Endothelial cell of umbilical vein (primary cell): ENCODE results near the gene TBC1D10A.

Experiments
- EZH2 ChIP-seq: IDR thresholded peaks from 2 replicates; pipeline ENCODE4 v1.6.1; 2012; ENCODE audit warnings: borderline replicate concordance, low read depth, mild to moderate bottlenecking, moderate library complexity, low read length, inconsistent platforms; ENCODE audit not compliant: severe bottlenecking
- POLR2A ChIP-seq: IDR thresholded peaks from 2 replicates; pipeline ENCODE4 v1.6.1; 2012; ENCODE audit warnings: low read depth, mild to moderate bottlenecking, control low read depth, low read length

DNA sequence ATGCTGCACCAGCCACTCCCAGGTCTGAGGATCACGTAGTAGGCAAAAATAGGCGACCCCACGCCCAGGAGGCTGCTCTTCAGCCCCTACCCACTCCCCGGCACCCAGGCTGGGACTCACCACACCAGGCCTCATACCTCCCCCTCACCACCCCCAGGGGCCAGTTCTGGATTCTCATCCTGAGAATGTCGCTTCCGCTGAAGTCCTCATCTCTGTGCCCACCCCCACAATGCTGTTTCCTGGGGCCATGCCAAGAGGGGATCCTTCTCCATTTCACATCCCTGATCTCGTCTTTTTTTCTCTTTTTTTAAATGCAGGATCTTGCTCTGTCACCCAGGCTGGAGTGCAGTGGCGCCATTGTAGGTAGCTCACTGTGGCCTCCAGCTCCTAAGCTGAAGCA lies 58.4 kb downstream of the TBC1D10A start:
- TF ChIP-seq POLR2A, result no peak
- TF ChIP-seq EZH2, result no peak
